ENCODE data around the gene VRK2. TPM values are rescaled to one million over a fixed set of nuclear protein-coding genes. Genes with fewer than 3 reads are reported as not detected.
"Not testable (repeated sequence)": the region's sequence is repeated elsewhere in the genome, so short reads cannot be mapped to it uniquely, and the experiment has no call there.

Gene VRK2
- total RNA-seq, 2 donors from 2014 or later = 26.3 to 27.1 TPM

DNA sequence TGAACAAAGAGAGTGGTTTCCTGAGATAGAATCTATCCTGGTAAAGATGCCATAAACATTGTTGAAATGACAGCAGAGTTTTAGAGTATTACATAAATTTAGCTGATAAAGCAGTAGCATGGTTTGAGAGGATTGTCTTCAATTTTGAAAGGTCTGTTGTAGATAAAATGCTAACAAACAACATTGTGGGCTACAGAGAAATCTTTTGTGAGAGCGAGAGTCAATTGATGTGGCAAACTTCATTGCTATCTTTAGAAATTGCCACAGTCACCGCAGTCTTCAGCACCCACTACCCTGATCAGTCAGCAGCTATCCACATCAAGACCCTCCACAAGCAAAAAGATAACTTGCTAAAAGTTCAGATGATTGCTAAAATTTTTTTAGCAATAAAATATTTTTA is 17.5 kb downstream of the VRK2 start:
- Mint-ChIP-seq H3K36me3 (peaks cover 5% of the 10 kb centered on the region), H3K27ac (no peak overlapping the region), H3K27me3 (no peaks in the 10 kb centered on the region), H3K9me3 (no peaks in the 10 kb centered on the region), H3K4me3 (no peak overlapping the region), H3K4me1 (ENCODE audit: low read depth in 2 of 2) (peaks cover 13 to 23% of the 10 kb centered on the region in 2 donors)
- DNase-seq (ENCODE audit: low spot score) = no peak
- ATAC-seq = no peak

DNA sequence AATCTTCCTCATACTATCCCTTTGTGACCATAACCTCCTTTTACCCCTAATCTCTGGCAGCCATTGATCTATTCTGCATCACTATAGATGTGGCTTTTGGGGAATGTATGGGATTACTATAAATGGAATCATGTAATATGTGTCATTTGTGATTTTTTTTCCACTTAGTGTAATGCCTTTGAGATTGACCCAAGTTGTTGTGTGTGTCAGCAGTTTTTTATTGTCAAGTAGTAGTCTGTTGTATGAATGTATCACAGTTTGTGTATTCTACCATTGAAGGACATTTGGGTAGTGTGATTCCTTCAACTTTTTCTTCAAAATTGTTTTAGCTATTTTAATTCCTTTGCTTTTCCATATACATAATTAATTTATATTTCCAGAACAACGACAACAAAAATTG is 18.6 kb downstream of the VRK2 start:
- H3K27me3 Mint-ChIP-seq = no peaks in the 10 kb centered on the region
- H3K9me3 Mint-ChIP-seq = no peaks in the 10 kb centered on the region
- peaks cover 13 to 26% of the 10 kb centered on the region in 2 donors for H3K4me1 Mint-ChIP-seq (ENCODE audit: low read depth in 2 of 2)
- peaks cover 7% of the 10 kb centered on the region for H3K36me3 Mint-ChIP-seq
- DNase-seq (ENCODE audit: low spot score) (no peak), ATAC-seq (no peak)
- H3K27ac Mint-ChIP-seq = no peak overlapping the region
- H3K4me3 Mint-ChIP-seq = no peak overlapping the region

DNA sequence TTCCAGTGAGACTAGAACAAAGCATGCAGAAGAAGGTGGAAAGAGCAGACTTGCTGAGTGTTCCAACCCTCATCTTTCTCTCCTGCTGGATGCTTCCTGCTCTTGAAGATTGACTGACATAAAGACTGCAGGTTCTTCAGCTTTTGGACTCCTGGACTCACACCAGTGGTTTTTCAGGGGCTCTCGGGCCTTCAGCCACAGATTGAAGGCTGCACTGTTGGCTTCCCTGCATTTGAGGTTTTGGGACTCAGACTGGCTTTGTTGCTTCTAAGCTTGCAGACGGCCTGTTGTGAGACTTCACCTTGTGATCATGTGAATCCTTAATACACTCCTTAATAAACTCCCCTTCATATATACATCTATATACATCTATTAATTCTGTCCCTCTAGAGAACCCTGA is 20.4 kb downstream of the VRK2 start:
- no peak for DNase-seq (ENCODE audit: low spot score)
- Mint-ChIP-seq H3K27me3 (no peaks in the 10 kb centered on the region), H3K27ac (no peak overlapping the region), H3K4me1 (ENCODE audit: low read depth in 2 of 2) (peaks cover 15 to 30% of the 10 kb centered on the region in 2 donors), H3K36me3 (peaks cover 11% of the 10 kb centered on the region), H3K4me3 (no peak overlapping the region), H3K9me3 (no peaks in the 10 kb centered on the region)
- no peak for ATAC-seq

DNA sequence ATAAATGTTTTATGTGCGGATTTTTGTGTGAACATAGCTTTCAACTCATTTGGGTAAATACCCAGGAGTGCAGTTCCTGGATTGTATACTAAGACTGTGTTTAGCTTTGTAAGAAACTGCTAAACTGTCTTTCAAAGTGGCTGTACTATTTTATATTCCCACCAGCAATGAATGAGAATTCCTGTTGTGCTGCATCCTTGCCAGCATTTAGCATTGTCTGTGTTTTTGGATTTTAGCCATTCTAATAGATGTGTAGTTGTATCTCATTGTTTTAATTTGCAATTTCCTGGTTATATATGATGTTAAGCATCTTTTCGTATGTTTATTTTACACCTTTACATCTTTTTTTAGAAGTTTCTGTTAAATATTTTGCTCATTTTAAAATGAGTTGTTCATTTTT is 24.2 kb downstream of the VRK2 start:
- Mint-ChIP-seq H3K27ac (no peak overlapping the region), H3K4me3 (no peak overlapping the region), H3K9me3 (no peaks in the 10 kb centered on the region), H3K36me3 (peaks cover 17% of the 10 kb centered on the region), H3K4me1 (ENCODE audit: low read depth in 2 of 2) (peaks cover 8 to 20% of the 10 kb centered on the region in 2 donors), H3K27me3 (no peaks in the 10 kb centered on the region)
- DNase-seq (ENCODE audit: low spot score) (no peak), ATAC-seq (no peak)

DNA sequence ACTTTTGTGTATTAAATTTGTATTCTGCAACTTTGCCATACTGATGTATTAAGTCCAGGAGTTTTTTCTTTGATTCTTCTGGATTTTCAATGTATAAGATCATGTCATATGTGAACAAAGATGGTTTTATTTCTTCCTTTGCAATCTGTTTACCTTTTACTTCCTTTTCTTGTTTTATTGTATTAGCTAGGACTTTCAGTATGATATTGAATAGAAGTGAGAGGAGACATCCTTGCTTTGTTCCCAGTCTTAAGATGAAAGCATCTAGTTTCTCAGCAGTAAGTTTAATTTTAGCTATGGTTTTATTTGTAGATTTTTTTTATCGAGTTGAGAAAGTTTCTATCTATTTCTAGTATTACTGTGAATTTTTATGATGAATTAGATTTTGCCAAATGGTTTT is 25.5 kb downstream of the VRK2 start:
- H3K27ac Mint-ChIP-seq = no peak overlapping the region
- H3K36me3 Mint-ChIP-seq = peaks cover 17% of the 10 kb centered on the region

DNA sequence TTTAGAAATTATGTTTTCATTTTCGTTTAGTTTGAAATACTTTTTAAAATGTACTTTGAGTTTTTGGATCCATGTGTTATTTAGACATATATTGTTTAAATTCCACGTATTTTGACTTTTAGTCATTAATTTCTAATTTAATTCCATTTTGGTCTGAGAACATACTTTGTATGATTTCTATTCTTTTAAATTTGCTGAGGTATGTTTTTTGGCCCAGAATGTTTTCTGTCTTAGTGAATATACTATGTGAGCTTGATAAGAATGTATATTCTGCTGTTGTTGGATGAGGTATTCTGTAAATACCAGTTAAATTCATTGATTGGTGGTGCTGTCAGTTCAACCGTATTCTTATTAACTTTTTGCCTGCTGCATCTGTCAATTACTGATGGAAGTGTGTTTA is 26.4 kb downstream of the VRK2 start:
- H3K9me3 Mint-ChIP-seq = no peaks in the 10 kb centered on the region
- ATAC-seq = no peak
- H3K4me3 Mint-ChIP-seq = no peak overlapping the region
- H3K36me3 Mint-ChIP-seq = peaks cover 17% of the 10 kb centered on the region
- peaks cover 2 to 16% of the 10 kb centered on the region in 2 donors for H3K4me1 Mint-ChIP-seq (ENCODE audit: low read depth in 2 of 2)
- H3K27ac Mint-ChIP-seq = no peak overlapping the region
- no peaks in the 10 kb centered on the region for H3K27me3 Mint-ChIP-seq
- DNase-seq (ENCODE audit: low spot score) = no peak

More for the DNA sequence above, 25.5 kb downstream of the VRK2 start:
- Mint-ChIP-seq H3K4me1 (ENCODE audit: low read depth in 2 of 2) (peaks cover 2 to 13% of the 10 kb centered on the region in 2 donors), H3K9me3 (no peaks in the 10 kb centered on the region), H3K4me3 (no peak overlapping the region), H3K27me3 (no peaks in the 10 kb centered on the region)
- ATAC-seq (no peak), DNase-seq (ENCODE audit: low spot score) (no peak)

DNA sequence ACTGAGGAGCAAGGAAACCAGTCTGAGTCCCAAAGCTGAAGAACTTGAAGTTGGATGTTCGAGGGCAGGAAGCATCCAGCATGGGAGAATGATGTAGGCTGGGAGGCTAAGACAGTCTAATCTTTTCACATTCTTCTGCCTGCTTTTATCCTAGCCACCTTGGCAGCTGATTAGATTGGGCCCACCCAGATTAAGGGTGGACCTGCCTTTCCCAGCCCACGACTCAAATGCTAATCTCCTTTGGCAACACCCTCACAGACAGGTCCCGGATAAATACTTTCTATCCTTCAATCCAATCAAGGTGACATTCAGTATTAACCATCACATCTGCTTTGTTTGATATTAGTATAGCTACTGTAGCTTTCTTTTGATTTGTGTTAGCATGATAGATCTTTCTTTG is 27.1 kb downstream of the VRK2 start:
- DNase-seq (ENCODE audit: low spot score) = no peak
- no peak for ATAC-seq
- Mint-ChIP-seq H3K9me3 (no peaks in the 10 kb centered on the region), H3K4me1 (ENCODE audit: low read depth in 2 of 2) (peaks cover 2 to 18% of the 10 kb centered on the region in 2 donors), H3K4me3 (no peak overlapping the region), H3K36me3 (peaks cover 11% of the 10 kb centered on the region), H3K27me3 (no peaks in the 10 kb centered on the region), H3K27ac (no peak overlapping the region)

DNA sequence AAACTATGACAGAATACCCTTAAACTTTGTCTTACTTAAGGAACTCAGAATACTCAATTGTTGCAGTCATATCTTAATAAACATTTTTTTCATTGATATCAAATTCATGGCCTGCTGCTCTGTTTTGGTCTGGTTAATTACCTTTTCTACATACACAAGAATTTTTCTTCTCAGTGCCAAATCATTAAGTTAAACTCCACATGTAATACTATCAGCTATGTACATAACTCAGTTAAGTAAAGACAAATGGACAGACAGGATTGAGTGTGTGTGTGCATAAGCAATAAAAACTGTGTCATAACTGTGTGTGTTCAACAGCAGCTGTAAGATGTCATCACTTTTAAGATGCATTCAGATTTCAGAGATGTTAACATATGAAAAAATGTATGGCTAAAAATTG is 34.4 kb downstream of the VRK2 start:
- H3K27ac Mint-ChIP-seq = no peak overlapping the region
- H3K36me3 Mint-ChIP-seq = no peaks in the 10 kb centered on the region
- H3K4me3 Mint-ChIP-seq = no peak overlapping the region
- ATAC-seq = no peak
- peaks cover 5 to 11% of the 10 kb centered on the region in 2 donors for H3K4me1 Mint-ChIP-seq (ENCODE audit: low read depth in 2 of 2)
- no peaks in the 10 kb centered on the region for H3K27me3 Mint-ChIP-seq
- DNase-seq (ENCODE audit: low spot score) = no peak
- no peaks in the 10 kb centered on the region for H3K9me3 Mint-ChIP-seq

DNA sequence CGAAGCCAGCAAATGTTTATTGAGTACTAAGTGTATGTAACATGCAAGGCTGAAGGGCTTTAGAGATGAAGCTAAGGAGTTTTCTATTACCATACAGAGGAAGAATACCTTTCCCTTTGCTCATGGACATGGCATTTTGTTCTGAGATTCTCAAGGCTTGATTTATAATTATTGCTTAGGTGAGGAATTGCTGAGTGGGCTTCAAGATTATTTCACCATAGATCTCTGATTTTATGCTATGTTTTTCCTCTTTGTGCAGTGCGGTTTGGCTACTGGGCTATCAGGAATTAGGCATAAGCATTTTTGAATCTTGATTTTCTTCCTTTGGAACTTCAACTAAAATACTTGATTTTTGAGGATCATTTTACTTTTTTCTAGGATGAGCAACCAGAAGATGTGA is 42.5 kb downstream of the VRK2 start:
- peaks cover 15% of the 10 kb centered on the region for H3K36me3 Mint-ChIP-seq
- H3K4me3 Mint-ChIP-seq = no peak overlapping the region
- no peaks in the 10 kb centered on the region for H3K9me3 Mint-ChIP-seq
- ATAC-seq (no peak), DNase-seq (ENCODE audit: low spot score) (no peak)
- no peaks in the 10 kb centered on the region for H3K4me1 Mint-ChIP-seq (ENCODE audit: low read depth in 2 of 2)
- no peak overlapping the region for H3K27ac Mint-ChIP-seq
- H3K27me3 Mint-ChIP-seq = no peaks in the 10 kb centered on the region

DNA sequence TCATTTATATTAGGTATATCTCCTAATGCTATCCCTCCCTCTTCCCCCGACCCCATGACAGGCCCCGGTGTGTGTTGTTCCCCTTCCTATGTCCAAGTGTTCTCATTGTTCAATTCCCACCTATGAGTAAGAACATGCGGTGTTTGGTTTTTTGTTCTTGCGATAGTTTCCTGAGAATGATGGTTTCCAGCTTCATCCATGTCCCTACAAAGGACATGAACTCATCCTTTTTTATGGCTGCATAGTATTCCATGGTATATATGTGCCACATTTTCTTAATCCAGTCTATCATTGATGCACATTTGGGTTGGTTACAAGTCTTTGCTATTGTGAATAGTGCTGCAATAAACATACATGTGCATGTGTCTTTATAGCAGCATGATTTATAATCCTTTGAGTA is 46.2 kb downstream of the VRK2 start:
- not testable (repeated sequence) for H3K27me3 Mint-ChIP-seq; H3K9me3 Mint-ChIP-seq; DNase-seq (ENCODE audit: low spot score); H3K4me3 Mint-ChIP-seq; H3K27ac Mint-ChIP-seq; ATAC-seq; H3K4me1 Mint-ChIP-seq (ENCODE audit: low read depth in 2 of 2)
- H3K36me3 Mint-ChIP-seq = peaks cover 21% of the 10 kb centered on the region

DNA sequence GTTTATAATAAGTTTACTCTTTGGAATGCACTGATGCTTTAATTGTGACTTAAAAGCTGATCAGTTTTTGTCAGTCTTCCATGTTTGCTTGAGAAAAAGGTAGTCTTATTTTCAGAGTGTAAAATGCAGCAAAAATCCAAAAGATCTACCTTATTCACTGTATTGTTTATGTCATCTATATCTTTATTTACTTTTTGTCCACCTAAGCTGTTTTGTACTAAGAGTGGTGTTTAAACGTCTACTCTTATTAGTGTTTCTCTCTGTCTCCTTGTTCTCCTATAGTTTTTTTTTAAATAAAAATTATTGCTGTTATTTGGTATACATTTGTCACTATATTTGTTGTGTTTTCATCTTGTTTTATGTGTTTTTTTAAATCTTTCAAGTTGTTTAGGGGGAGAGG is 50.4 kb downstream of the VRK2 start:
- Mint-ChIP-seq H3K9me3 (peaks cover 3% of the 10 kb centered on the region), H3K27me3 (no peaks in the 10 kb centered on the region), H3K4me3 (no peak overlapping the region), H3K27ac (no peak overlapping the region), H3K4me1 (ENCODE audit: low read depth in 2 of 2) (peaks cover 0 to 4% of the 10 kb centered on the region in 2 donors), H3K36me3 (peaks cover 19% of the 10 kb centered on the region)
- ATAC-seq = no peak
- DNase-seq (ENCODE audit: low spot score) = no peak

DNA sequence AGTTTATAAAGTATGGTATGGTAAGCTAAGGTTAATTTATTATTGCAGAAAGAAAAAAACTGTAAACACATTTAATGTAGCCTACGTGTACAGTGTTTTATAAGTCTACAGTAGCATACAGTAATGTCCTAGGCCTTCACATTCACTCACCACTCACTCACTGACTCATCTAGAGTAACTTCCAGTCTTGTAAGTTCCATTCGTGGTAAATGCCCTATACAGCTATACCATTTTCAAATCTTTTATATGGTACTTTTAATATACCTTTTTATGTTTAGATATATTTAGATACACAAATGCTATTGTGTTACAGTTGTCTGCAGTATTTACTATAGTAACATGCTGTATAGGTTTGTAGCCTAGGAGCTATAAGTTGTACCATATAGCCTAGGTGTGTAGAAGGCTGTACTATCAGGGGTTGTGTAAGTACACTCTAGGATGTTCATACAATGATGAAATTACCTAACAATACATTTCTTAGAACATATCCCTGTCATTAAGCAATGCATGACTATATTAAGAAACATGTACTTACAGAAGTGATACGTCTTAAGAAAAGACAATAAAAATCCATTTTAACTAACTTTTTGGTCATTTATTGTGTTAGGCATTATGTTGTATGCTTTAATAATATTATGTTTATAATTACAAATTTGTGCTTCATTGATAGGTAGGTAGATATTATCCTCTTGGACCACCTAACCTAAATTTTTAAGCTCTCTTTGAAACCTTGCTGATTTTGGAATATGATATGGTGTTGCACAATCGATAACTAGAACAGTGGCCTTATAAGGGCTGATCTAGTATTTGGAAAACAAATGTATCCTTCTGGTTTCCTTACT is 51.9 kb downstream of the VRK2 start:
- H3K27me3 Mint-ChIP-seq = no peaks in the 10 kb centered on the region
- no peak overlapping the region for H3K27ac Mint-ChIP-seq
- no peak for DNase-seq (ENCODE audit: low spot score)
- no peak overlapping the region for H3K4me3 Mint-ChIP-seq
- H3K4me1 Mint-ChIP-seq (ENCODE audit: low read depth in 2 of 2) = peaks cover 0 to 4% of the 10 kb centered on the region in 2 donors
- peaks cover 3% of the 10 kb centered on the region for H3K9me3 Mint-ChIP-seq
- ATAC-seq = no peak
- peaks cover 13% of the 10 kb centered on the region for H3K36me3 Mint-ChIP-seq

DNA sequence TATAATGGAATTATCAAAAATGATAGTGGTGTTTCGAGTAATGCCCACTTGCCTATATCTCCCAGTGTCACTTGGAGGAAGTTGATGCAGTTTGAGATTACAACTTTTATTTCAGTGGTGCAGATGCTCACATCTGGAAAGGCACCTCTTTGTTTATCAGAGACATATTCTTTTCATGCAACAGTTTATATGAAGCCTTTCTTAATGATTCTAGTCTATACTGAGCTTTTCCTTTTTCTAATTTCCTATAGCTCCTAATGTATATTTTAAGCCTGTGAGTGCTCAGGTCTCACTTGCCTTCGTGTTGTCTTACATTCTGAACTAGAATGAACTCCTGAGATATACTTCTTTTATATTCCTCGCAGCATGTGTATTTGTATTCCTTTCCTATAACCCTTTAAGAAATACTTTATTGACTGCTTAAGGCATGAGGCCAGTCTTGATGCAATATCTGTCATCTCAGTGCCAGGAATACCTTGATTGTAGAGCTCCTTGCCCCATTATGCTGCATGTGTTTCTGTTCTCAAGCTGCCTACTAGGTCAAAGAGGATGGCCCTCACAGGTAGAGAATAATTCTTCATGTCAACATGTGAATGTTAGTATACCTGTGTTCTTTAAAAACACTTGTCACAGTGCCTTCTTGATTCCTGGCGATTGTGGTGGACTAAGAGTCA is 52.6 kb downstream of the VRK2 start:
- H3K4me1 Mint-ChIP-seq (ENCODE audit: low read depth in 2 of 2) = peaks cover 0 to 4% of the 10 kb centered on the region in 2 donors
- H3K36me3 Mint-ChIP-seq = peaks cover 14% of the 10 kb centered on the region
- no peak overlapping the region for H3K27ac Mint-ChIP-seq
- DNase-seq (ENCODE audit: low spot score) (no peak), ATAC-seq (no peak)
- no peaks in the 10 kb centered on the region for H3K27me3 Mint-ChIP-seq
- no peak overlapping the region for H3K4me3 Mint-ChIP-seq
- peaks cover 3% of the 10 kb centered on the region for H3K9me3 Mint-ChIP-seq

DNA sequence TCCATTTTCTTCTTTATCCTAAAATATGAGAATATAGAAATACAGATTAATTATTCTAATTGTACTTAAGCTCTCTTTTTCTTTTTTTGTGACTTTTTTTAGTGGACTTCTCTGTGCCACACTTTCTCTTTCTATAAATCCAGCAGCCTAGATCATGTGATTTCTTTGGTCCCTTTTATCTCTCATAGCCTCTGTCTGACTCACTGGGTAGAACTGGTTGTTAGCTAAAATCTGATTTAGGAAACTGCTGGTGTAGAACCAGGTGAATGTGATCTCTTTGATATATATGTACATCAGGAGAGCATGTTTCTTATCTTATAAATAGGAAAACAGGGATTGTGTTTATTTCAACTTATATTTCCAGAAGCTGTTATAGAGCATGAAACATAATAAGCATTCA is 54.9 kb downstream of the VRK2 start:
- peaks cover 8% of the 10 kb centered on the region for H3K36me3 Mint-ChIP-seq
- no peaks in the 10 kb centered on the region for H3K27me3 Mint-ChIP-seq
- no peak overlapping the region for H3K27ac Mint-ChIP-seq
- ATAC-seq (no peak), DNase-seq (ENCODE audit: low spot score) (no peak)
- no peaks in the 10 kb centered on the region for H3K9me3 Mint-ChIP-seq
- H3K4me3 Mint-ChIP-seq = no peak overlapping the region
- peaks cover 0 to 4% of the 10 kb centered on the region in 2 donors for H3K4me1 Mint-ChIP-seq (ENCODE audit: low read depth in 2 of 2)

Data from natural killer cell treated with Interleukin-12 subunit alpha and Interleukin-12 subunit beta and Interleukin-15 and Interleukin-18, amount 100 ng/mL, for 72 hours (primary cell).